HepG2 (cell line): ENCODE measurements around the gene EGFR.
"Not testable (repeated sequence)": the region's sequence is repeated elsewhere in the genome, so short reads cannot be mapped to it uniquely, and the experiment has no call there.

Experiments
- DBP ChIP-seq: sonication (generic); formaldehyde crosslinking; IDR thresholded peaks from 2 replicates; pipeline ENCODE4 v1.4.0; 2020; ENCODE audit warnings: missing genetic modification reagents; ENCODE audit errors: not compliant biosample characterization
- EZH2 ChIP-seq: conservative IDR thresholded peaks from 2 replicates; pipeline ENCODE4 v1.6.1; 2012; ENCODE audit warnings: mild to moderate bottlenecking, low read depth, low read length, moderate library complexity
- MAZ ChIP-seq, 2 experiments: sonication (generic) in 1 of 2; formaldehyde crosslinking in 1 of 2; IDR thresholded peaks; 2 replicates each; pipeline versions ENCODE4 v1.5.0 to v1.6.1; 2012 to 2020; ENCODE audit warnings: low read depth in 2 of 2, mild to moderate bottlenecking in 2 of 2, borderline replicate concordance in 1 of 2, improper control_type of control experiment in 1 of 2, low read length in 1 of 2, missing genetic modification reagents in 1 of 2, moderate library complexity in 1 of 2
- MXD1 ChIP-seq: sonication (generic); formaldehyde crosslinking; IDR thresholded peaks from 2 replicates; pipeline ENCODE4 v1.4.0; 2020; ENCODE audit warnings: mild to moderate bottlenecking, missing genetic modification reagents
- NAIF1 ChIP-seq: sonication (generic); formaldehyde crosslinking; IDR thresholded peaks from 2 replicates; pipeline ENCODE4 v1.5.0; 2020; ENCODE audit warnings: mild to moderate bottlenecking, missing genetic modification reagents, borderline replicate concordance
- NPAS2 ChIP-seq: sonication (generic); formaldehyde crosslinking; IDR thresholded peaks from 2 replicates; pipeline ENCODE4 v1.8.0; 2022; ENCODE audit warnings: mild to moderate bottlenecking, missing genetic modification reagents, borderline replicate concordance
- PRDM15 ChIP-seq: sonication (generic); formaldehyde crosslinking; IDR thresholded peaks from 2 replicates; pipeline ENCODE4 v1.4.0; 2020; ENCODE audit warnings: missing genetic modification reagents
- RNF2 ChIP-seq: fragments of 450-650 bp; conservative IDR thresholded peaks from 2 replicates; pipeline ENCODE4 v1.6.1; 2016; ENCODE audit warnings: low read depth
- ZNF232 ChIP-seq: sonication (generic); formaldehyde crosslinking; IDR thresholded peaks from 2 replicates; pipeline ENCODE4 v1.4.0; 2020; ENCODE audit warnings: missing genetic modification reagents, borderline replicate concordance
- ZNF772 ChIP-seq: sonication (generic); formaldehyde crosslinking; IDR thresholded peaks from 2 replicates; pipeline ENCODE4 v1.5.0; 2020; ENCODE audit warnings: mild to moderate bottlenecking, missing genetic modification reagents
- TF ChIP-seq, protein P1 (sequence below): sonication (generic); formaldehyde crosslinking; IDR thresholded peaks from 2 replicates; pipeline ENCODE4 v1.4.0; 2020; ENCODE audit warnings: missing genetic modification reagents
- TF ChIP-seq, protein P2 (sequence below): sonication (generic); formaldehyde crosslinking; IDR thresholded peaks from 2 replicates; pipeline ENCODE4 v1.5.0; 2020; ENCODE audit warnings: mild to moderate bottlenecking, missing genetic modification reagents, moderate library complexity
- TF ChIP-seq, protein P3 (sequence below): sonication (generic); formaldehyde crosslinking; IDR thresholded peaks from 2 replicates; pipeline ENCODE4 v1.5.1; 2020; ENCODE audit warnings: mild to moderate bottlenecking, moderate library complexity, missing genetic modification reagents

- TF ChIP-seq NAIF1 (CRISPR knock-in tag); MAZ (IDR thresholded peaks at IDR 0.05; ENCODE audit: borderline replicate concordance, low read depth, low read length); MAZ (CRISPR knock-in tag; IDR thresholded peaks at IDR 0.05; ENCODE audit: low read depth); PRDM15 (CRISPR knock-in tag); DBP (CRISPR knock-in tag); NPAS2; RNF2; ZNF772 (CRISPR knock-in tag); MXD1; ZNF232 (CRISPR knock-in tag); EZH2: not testable (repeated sequence)
- TF ChIP-seq, protein P1, sequence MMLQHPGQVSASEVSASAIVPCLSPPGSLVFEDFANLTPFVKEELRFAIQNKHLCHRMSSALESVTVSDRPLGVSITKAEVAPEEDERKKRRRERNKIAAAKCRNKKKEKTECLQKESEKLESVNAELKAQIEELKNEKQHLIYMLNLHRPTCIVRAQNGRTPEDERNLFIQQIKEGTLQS (CRISPR knock-in tag), result not testable (repeated sequence)
- TF ChIP-seq, protein P2, sequence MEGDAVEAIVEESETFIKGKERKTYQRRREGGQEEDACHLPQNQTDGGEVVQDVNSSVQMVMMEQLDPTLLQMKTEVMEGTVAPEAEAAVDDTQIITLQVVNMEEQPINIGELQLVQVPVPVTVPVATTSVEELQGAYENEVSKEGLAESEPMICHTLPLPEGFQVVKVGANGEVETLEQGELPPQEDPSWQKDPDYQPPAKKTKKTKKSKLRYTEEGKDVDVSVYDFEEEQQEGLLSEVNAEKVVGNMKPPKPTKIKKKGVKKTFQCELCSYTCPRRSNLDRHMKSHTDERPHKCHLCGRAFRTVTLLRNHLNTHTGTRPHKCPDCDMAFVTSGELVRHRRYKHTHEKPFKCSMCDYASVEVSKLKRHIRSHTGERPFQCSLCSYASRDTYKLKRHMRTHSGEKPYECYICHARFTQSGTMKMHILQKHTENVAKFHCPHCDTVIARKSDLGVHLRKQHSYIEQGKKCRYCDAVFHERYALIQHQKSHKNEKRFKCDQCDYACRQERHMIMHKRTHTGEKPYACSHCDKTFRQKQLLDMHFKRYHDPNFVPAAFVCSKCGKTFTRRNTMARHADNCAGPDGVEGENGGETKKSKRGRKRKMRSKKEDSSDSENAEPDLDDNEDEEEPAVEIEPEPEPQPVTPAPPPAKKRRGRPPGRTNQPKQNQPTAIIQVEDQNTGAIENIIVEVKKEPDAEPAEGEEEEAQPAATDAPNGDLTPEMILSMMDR (CRISPR knock-in tag), result not testable (repeated sequence)
- TF ChIP-seq, protein P3, sequence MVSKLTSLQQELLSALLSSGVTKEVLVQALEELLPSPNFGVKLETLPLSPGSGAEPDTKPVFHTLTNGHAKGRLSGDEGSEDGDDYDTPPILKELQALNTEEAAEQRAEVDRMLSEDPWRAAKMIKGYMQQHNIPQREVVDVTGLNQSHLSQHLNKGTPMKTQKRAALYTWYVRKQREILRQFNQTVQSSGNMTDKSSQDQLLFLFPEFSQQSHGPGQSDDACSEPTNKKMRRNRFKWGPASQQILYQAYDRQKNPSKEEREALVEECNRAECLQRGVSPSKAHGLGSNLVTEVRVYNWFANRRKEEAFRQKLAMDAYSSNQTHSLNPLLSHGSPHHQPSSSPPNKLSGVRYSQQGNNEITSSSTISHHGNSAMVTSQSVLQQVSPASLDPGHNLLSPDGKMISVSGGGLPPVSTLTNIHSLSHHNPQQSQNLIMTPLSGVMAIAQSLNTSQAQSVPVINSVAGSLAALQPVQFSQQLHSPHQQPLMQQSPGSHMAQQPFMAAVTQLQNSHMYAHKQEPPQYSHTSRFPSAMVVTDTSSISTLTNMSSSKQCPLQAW (CRISPR knock-in tag), result not testable (repeated sequence)
Measured at GRCh38 chr7:55167296-55167695, 148.5 kb downstream of the EGFR start.
